HG03354 (cell line): ENCODE results near the gene EPHA6.

Experiments
- ATAC-seq: cut with Tn5 transposase; IDR thresholded peaks from one replicate; pipeline ENCODE4 v1.9.1; 2021; ENCODE audit warnings: mild to moderate bottlenecking; ENCODE audit not compliant: unreplicated experiment, poor library complexity, severe bottlenecking

The EPHA6 gene

DNA sequence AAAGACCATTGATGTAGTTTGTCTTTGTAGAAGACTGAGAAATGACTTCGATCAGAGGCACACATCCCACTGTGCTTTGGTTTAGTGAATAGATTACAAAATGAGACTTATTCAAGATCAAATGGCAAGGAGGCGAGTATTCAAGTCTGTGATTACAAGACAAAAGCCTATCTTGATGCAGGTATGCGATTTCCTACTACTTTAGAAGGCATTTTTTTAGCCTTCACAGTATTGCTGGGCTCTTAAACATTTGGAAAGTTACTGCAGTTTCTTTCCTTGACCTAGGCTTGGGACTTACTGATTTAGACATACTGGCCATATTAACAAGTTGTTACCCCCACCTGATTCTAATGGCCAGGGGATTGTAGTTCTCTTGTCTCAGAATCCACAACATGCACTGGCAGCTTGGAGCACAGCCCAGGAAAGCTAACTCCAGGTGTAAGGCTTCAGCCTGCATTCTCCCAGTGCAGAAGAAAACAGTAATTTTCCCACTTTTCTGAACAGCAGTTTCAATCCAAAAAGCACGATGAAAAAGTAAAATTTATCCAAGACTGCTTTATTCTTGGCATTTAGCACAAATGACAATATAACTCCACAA, 311.6 kb downstream of the EPHA6 start:
- no peak for ATAC-seq

GRCh38 chr3:97131476-97131875, 317.1 kb downstream of the EPHA6 start:
- no peak for ATAC-seq

DNA sequence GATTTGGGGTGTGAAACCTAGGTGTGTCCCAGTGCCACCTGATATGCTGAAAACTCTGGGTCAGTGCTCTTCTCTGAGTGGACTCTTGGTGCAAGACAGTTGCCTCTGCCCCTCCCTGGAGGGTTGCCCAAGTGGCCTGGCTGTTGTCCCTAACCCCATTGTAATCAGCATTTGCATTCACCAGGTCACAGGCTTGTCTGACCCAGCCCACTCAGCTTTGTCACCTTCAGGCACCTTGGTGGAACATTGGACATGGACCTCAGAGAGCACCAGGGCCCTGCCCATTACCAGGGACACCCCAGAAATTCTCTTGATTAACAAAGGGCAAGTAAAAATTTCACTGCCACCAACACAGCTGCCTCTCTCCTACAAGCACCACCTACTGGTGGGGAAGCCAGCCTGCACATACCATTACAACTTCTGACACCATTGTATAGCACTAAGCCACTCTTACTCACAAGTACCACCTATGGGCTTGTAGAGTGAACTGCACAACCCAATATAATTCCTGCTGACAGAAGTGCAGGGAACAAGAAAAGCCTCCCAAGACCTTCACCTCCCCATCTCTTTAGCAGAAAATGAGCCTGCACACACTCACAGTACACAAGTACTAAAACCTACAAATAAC, 324.6 kb downstream of the EPHA6 start:
- no peak for ATAC-seq

DNA sequence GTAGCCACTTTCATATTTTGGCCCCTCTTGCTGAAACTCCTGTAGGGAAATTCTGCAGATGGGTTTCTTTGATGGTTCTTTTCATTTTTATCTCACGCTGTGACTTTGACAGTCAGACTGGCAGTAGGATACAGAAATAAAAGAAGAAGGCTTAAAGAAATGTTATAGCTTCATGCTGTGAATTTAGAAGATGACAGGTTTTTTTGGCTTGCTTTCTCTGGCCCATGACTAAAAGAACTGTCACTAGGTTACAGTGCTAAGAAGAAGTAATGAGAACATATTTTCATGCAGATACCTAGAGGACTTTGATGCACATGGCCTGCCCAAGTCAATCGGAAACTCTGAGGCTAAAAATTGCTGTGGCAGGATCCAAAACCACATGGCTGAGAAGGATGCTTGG, 334.5 kb downstream of the EPHA6 start:
- no peak for ATAC-seq

- no peak for ATAC-seq
These were observed 346.8 kb downstream of the EPHA6 start for GRCh38 chr3:97161169-97161568.

DNA sequence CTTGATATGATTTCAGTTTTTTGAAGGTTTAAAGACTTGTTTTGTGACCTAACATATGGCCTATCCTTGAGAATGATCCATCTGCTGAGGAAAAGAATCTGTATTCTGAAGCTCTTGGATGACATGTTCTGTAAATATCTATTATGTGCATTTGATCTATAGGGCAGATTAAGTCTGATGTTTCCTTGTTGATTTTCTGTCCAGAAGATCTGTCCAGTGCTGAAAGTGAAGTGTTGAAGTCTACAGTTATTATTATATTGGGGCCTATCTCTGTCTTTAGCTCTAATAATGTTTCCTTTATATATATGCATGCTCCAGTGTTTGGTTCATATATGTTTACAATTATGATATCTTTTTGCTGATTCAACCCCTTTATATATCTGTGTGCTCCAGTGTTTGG, 362.8 kb downstream of the EPHA6 start:
- no peak for ATAC-seq

DNA sequence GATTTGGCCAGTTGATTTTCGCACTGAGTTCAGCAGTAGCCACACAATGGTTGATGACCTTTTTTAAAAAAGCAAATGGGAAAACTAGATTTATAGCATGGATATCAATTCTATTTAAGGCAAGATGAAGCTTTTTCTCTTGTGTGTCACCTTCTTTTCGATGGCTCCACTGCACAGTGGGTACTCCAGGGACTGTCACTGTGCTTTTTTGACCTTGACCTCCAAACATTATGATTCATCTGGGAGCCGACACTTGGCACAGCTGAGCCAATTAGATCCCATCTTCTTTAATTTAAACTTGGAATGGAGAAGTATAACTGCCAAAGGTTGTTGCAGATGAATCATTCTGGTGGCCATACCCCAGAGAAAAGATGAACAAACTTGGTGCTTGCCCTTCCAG, 367.3 kb downstream of the EPHA6 start:
- no peak for ATAC-seq

GRCh38 chr3:97187771-97188170, 373.4 kb downstream of the EPHA6 start:
- ATAC-seq, result no peak

DNA sequence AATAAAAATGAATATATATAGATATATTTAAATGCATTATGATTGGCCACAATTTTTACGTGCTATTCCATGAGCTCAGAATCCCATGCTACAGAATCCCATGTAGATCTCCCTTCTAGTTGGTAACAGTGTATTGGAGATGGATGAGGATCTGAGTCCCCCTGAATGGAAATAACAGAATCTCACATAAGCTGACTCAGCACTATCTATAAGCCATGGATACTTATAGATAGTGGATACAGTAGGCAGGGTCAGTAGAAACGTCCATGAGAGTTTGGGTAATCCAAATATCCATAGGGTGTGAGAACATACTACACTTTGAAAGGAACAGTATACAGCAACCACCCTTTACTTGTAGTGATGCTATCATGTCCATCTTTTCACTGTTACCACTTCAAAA, 375.4 kb downstream of the EPHA6 start:
- no peak for ATAC-seq

GRCh38 chr3:97197083-97197482, 382.7 kb downstream of the EPHA6 start:
- no peak for ATAC-seq

DNA sequence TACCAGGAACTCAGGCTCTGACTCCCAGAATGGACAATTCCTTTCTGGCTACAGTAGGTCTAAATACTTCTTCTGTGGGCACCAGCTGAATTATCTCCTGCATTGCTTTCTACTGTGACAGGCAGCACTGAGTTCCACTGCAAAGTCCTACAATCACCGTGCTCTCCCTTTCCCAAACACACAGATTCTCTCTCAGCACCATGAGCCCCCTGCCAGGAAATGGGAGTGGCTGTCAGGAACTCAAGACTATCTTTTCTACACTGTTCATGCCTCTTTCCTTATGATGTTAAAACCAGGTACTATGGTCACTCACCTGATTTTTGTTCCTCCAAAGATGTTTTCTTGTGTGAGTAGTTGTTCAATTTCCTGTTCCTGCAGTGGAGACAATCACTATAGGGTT, 383.4 kb downstream of the EPHA6 start:
- no peak for ATAC-seq

DNA sequence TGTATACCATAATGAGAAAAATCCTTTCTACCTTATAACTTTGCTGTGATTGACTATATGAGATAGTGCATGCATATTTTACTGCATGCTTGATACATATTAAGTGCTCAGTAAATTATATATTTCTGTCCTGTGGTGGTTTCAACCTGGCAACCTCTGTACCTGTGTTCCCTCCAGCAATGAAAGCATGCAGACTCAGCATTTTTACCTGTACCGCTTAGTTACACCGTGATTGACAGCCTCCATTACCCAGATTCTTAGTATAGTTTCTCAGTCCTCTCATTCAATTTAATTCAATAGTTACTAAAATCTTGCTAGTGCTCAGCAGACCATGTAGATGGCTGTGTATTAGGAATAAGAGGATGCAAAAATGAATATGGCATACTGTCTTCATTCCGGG, 386.0 kb downstream of the EPHA6 start:
- ATAC-seq, result no peak

DNA sequence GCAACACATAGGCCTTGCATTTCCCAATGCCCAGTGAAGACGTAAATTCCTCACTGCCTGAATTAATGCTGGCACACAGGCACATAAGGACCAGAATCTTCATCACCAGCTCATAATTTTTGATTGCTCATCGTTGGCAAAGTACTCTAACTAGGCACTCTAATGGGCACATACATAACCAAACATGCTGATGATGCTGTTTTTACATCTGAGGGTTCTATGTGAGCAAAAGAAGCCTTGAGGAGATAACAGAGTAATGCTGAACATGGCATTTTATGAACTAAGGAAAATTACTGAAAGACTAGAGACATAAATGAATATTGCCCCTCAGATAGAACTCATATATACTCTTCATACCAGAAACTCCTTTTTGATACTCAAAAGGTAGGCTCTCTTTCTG, 387.4 kb downstream of the EPHA6 start:
- ATAC-seq, result no peak

DNA sequence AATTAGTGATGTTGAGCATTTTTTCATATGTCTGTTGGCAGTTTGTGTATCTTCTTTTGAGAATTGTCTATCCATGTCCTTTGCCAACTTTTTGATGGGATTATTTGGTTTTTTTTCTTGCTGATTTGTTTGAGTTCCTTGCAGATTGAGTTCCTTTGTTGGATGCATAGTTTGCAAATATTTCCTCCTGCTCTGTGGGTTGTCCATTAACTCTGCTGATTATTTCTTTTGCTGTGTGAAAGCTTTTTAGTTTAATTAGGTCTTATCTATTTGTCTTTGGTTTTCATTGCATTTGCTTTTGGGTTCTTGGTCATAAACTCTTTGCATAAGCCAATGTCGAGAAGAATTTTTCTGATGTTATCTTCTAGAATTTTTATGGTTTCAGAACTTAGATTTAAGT, 414.6 kb downstream of the EPHA6 start:
- ATAC-seq, result no peak

DNA sequence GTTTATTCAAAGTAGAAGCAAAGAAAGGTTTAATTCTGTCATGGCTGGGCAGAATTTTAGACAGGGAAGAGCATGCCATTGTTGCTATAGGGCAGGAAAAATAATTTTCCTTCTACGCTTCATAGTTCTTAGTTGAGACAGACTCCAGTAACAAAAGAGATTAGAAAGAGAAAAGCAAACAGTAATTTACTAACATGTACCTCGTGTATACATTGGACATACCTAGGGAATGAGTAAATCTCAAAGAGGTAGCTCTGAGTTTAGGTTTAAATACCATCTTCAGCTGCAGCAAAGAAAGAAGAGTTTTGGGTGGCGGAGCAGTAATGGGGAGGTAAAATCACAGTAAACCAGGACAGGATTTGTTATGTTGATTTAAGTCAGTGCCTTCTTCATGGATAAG, 416.1 kb downstream of the EPHA6 start:
- no peak for ATAC-seq

GRCh38 chr3:97232393-97233034, 418.1 kb downstream of the EPHA6 start:
- ATAC-seq, result no peak

- no peak for ATAC-seq
These were observed 420.8 kb downstream of the EPHA6 start for GRCh38 chr3:97235179-97235578.

DNA sequence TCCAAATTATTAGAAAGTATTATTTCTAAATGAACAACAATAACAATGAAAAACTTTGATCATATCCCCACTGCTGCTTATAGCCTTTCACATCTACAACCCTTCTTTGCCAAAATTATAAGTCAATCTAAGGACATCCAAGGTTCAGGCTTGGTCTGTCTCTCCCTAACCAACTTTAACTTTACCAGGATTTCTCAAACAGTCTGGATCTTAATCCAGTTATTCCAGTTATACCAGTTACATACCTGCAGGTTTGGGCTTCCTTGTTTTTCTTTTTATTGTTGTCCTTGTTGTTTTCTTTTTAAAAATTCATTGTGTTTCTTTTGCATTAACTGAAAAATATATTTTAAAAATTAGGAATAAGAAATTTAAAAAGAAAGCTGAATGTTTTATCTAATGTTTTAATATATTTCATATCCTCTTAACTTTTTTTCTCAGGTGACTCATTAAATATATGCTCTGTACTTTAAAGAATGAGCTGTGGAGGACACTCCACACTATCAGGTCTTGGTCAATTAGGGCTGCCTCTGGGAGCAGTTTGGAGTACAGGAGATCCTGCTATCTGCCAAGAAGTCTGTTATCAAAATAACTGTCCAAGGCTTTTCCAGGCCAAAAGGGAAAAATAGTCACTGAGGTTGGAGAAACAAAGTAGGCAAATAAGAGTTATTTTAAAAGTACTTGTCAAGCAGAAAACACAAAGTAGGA, 421.4 kb downstream of the EPHA6 start:
- ATAC-seq, result no peak

- ATAC-seq, result no peak
These were observed 427.0 kb downstream of the EPHA6 start for GRCh38 chr3:97241417-97241816.

DNA sequence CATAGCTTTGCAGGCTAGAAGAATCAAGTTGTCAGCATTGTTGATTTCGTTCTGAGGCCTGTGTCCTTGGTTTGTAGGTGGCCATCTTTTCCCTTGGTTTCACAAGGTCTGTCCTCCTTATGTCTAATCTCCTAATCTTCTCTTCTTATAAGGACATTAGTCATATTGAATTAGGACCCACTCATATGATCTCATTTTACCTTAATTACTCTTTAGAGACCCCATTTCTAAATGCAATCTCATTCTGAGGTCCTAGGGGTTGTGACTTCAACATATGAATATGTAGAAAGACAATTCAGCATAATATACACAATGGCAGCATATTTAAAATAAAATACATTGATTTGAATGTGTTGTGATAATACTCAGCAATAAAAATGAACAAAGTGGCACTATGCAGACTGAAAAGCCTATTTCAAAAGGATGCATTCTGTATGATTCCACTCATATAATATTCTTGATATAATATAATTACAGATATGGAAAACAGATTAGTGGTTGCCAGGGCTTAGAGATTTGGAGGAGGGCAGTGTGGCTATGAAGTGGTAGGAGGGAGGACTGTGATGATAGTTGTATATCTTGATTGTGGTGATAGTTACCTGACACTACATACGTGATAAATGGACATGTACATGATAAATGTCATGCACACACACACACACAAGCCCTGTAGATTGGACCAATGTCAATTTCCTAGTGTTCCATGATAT, 431.0 kb downstream of the EPHA6 start:
- no peak for ATAC-seq
